Activated CD8-positive, alpha-beta memory T cell treated with anti-CD3 and anti-CD28 coated beads, Interleukin-2, amount 50 U/mL, for 24 hours (primary cell): ENCODE measurements around the gene CAMK1D.
"Not testable (repeated sequence)": the region's sequence is repeated elsewhere in the genome, so short reads cannot be mapped to it uniquely, and the experiment has no call there.

Experiments used
- DNase-seq: peaks from one replicate; pipeline ENCODE4 v3.0.0-alpha.2; 2020; ENCODE audit errors: extremely low read depth

Gene CAMK1D

GRCh38 chr10:12466704-12467305 lies 117.5 kb downstream of the CAMK1D start:
- DNase-seq: no peak

DNA sequence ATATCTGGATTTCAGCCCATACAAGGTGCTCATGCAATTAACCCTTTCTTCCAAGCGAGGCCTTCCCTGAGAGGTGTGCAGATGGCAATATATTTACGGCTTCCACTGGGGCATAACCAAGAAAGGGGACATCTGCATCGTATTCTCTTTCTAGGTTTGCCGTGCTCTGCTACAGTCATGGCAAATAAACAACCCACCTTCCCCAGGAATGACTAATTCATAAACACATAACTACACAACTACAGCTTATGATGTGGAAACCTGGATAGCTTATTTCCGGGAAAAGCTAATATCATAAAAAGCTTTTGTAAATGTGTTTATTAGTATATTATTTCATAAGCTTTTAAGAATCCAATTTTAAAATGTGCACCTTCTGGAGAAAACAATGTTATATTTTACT lies 120.0 kb downstream of the CAMK1D start:
- no peak for DNase-seq

DNA sequence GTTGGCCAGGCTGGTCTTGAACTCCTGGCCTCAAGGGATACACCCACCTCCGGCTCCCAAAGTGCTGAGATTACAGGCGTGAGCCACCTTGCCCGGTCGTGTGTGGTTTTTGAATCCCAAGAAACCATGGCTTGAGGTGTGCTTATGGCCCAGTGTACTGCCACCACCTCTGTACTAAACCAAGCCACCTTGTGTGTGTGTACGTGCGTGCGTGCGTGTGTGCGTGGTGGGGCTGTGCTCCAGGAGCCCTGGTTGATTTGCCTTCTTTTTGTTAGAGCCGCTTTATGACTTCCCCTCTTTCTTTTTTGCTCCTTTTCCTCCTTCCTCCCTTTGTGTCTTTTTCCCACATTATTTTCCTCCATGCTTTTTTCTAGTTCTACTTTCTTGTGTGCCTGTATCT lies 121.4 kb downstream of the CAMK1D start:
- no peak for DNase-seq

- DNase-seq: no peak
Observed at GRCh38 chr10:12471135-12471534, 121.8 kb downstream of the CAMK1D start.

DNA sequence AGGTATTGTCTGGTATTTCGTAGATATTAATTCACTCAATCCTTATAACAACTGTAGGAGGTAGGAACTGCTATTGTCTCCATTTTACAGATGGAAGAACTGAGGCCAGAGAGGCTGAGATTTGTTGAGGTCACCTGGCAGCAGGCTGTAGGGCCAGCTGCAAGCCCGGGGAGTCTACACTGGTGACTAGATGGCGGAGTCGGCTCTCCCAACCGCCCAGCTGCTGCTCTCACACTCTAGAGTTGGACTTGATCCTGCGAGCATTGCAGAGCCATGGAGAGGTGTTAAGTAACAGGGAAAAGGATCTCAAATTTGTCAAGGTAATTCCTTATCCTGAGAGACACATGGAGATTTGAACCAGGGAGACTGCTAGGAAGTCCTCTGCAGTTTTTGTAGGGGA lies 124.1 kb downstream of the CAMK1D start:
- no peak for DNase-seq

DNA sequence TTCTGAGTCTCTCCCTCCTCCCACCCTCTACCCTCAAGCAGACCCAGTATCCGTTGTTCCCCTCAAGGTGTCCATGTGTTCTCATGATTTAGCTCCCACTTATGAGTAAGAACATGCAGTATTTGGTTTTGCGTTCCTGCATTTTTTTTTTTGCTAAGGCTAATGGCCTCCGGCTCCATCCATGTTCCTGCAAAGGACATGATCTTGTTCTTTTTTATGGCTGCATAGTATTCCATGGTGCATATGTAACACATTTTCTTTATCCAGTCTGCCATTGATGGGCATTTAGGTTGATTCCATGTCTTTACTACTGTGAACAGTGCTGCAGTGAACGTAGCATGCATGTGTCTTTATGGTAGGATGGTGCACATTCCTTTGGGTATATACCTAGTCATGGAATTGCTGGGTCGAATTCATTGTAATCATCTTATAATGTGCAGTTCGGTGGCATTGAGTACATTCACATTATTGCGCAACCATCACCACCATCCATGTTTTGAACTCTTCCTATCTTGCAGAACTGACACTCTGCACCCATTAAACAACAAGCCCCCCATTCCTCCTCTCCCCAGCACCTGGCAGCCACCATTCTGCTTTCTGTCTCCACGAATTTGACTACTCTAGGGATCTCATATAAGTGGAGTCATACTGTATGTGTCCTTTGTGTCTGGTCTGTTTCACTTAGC lies 125.5 kb downstream of the CAMK1D start:
- no peak for DNase-seq

GRCh38 chr10:12476656-12477055 lies 127.3 kb downstream of the CAMK1D start:
- no peak for DNase-seq

- DNase-seq: no peak
Observed at GRCh38 chr10:12479437-12479844, 130.1 kb downstream of the CAMK1D start.

- no peak for DNase-seq
Observed at GRCh38 chr10:12479924-12480323, 130.6 kb downstream of the CAMK1D start.

GRCh38 chr10:12480440-12480839 lies 131.1 kb downstream of the CAMK1D start:
- DNase-seq: no peak

DNA sequence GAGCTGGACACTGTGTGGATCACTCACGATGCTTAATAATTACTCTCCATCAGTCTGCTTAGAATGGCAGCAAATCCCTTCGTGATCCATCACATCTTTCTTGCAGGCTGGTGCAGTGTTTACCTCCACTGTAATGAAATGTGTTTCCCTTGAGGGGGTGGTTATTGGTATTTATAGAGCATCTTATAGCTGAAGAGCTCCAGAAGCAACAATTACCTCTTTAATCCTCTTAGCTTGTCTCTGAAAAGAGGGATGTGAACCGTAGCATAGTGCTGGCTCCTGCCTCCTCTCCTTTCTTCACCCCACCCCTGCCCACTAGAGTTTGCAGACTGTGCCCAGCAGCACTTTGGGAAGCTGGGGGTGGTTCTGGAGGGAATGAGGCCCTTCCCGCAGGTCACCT lies 132.6 kb downstream of the CAMK1D start:
- DNase-seq: no peak

DNA sequence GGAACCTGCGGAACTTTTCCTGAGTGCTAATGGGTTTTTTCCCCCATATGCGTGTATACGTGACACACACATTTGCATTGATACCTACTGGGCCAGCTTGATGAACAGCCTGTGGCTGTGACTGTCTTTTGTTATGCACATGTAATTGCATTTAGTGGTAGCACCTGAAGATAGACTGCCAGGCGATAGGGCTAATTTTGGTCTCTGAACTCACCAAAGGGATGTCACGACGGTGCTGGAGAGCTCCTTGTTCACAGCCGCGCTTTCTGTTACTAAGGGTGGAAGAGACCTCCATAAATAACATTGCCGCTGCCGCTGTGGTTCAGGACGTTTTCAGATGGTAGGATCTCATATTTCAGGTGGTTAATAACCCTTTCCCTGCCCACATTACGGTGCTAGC lies 133.2 kb downstream of the CAMK1D start:
- no peak for DNase-seq

GRCh38 chr10:12484002-12484918 lies 134.9 kb downstream of the CAMK1D start:
- no peak for DNase-seq

DNA sequence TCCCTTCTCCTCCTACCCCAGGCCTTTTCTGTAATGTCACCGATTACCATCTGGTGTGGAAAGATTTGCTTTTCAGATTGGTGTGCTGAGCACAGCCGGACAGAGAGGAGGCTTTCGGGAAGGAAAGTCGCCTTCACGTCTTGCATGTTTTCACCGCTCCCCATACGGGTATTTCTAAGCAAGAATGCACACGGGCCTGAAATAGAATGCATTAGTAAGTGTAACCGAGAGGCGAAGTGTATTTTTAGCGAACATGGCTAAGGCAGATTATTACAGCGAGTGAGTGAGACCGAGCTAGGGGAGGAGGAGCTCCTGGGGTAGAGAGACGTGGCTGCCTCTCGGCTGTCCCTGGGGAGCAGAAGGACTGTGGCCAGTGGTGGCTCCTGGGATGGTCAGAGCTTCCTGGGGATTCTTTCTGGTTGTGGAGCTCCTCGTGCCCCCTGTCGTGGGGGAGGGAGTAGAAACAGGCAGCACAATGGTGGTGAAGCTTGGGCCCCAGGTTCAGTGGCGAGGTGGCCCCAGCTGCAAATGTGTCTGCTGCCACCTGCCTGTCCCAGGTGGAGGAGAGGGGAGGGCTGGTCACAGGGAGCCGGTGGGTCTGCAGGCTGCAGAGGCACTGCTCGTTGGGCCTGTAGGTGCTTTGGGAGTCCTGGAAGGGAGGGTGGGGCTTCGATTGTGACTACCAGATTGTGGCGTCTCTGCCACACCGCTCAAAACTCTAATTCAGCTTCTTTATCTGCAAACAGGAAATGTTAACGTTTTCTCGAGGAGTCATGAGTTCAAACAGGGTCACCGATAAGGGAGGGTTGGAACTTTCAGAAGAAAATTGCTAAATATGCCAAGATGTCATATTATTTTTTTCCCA lies 135.8 kb downstream of the CAMK1D start:
- no peak for DNase-seq

- DNase-seq: no peak
Observed at GRCh38 chr10:12487366-12487765, 138.0 kb downstream of the CAMK1D start.

- DNase-seq: no peak
Observed at GRCh38 chr10:12488626-12489025, 139.3 kb downstream of the CAMK1D start.

GRCh38 chr10:12489357-12489756 lies 140.0 kb downstream of the CAMK1D start:
- DNase-seq: no peak

DNA sequence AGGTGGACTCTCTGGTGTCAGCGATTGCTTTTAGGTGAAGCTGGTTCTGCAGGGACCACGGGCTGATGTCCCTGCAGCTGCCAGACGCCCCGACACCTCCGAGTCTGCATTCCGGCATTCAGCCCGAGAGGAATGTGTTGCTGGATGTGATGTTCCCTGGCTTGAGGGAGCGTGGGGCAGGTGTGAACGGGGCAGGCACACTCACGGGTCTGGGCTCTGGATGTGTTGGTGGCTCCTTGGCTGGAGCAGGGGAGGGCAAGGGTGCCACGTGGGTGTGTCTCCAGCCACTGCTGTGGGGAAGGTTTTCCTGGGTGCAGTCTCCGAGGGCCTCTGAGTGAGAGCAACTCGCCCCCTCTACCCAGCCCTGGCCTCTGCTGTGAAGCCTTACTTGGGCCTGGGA lies 140.5 kb downstream of the CAMK1D start:
- DNase-seq: no peak

GRCh38 chr10:12490963-12491362 lies 141.6 kb downstream of the CAMK1D start:
- no peak for DNase-seq

DNA sequence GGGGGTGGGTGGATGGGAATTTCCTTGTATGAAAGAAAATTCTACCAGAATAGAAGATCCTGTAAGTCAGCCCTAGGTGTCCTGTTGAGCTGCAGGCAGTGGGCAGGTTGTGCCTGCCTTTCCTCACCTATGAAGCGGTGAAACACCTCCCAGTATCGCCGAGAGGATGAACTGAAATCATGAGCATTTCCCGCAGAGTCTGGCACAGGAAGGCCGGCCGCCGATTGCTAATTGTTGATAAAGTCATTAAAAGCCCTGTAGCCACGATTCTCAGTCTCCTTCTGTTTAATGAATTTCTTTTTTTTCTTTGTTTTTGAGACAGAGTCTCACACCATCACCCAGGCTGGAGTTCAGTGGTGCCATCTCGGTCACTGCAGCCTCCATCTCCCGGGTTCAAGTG lies 142.1 kb downstream of the CAMK1D start:
- no peak for DNase-seq

GRCh38 chr10:12492016-12492415 lies 142.7 kb downstream of the CAMK1D start:
- no peak for DNase-seq

GRCh38 chr10:12497046-12497445 lies 147.7 kb downstream of the CAMK1D start:
- DNase-seq: not testable (repeated sequence)
